Mesendoderm (in vitro differentiated cells): ENCODE measurements around the gene KRT31.
"Not testable (repeated sequence)": the region's sequence is repeated elsewhere in the genome, so short reads cannot be mapped to it uniquely, and the experiment has no call there.

Experiments
- DNase-seq: peaks from one replicate; pipeline ENCODE4 v3.0.0; 2013
- H2AK5ac ChIP-seq: 2 replicates; pipeline ENCODE4 v1.6.1; 2013; ENCODE audit warnings: low read length, inconsistent platforms
- H2BK120ac ChIP-seq: 2 replicates; pipeline ENCODE4 v1.6.1; 2013; ENCODE audit warnings: low read depth, mild to moderate bottlenecking, low read length, moderate library complexity, mixed read lengths
- H2BK15ac ChIP-seq: replicated peaks from 2 replicates; pipeline ENCODE4 v1.6.1; 2013; ENCODE audit warnings: low read depth, mild to moderate bottlenecking, moderate library complexity
- H2BK5ac ChIP-seq: 2 replicates; pipeline ENCODE4 v1.6.1; 2013; ENCODE audit warnings: low read length, inconsistent platforms
- H3K18ac ChIP-seq: 2 replicates; pipeline ENCODE4 v1.6.1; 2013; ENCODE audit warnings: mild to moderate bottlenecking, low read length, mixed read lengths
- H3K23ac ChIP-seq: one replicate; pipeline ENCODE4 v1.6.1; 2013; ENCODE audit warnings: low read length
- H3K27ac ChIP-seq: 2 replicates; pipeline ENCODE4 v1.5.1; 2013; ENCODE audit warnings: low read depth, mild to moderate bottlenecking, inconsistent platforms, low read length, moderate library complexity
- H3K27me3 ChIP-seq: 2 replicates; pipeline ENCODE4 v1.6.1; 2013; ENCODE audit warnings: low read length, control low read depth, mild to moderate bottlenecking, inconsistent platforms; ENCODE audit not compliant: insufficient read depth, poor library complexity
- H3K36me3 ChIP-seq: 2 replicates; pipeline ENCODE4 v1.6.1; 2013; ENCODE audit warnings: low read length, inconsistent platforms; ENCODE audit not compliant: control insufficient read depth, insufficient read depth
- H3K4ac ChIP-seq: one replicate; pipeline ENCODE4 v1.6.1; 2013; ENCODE audit warnings: low read depth, mild to moderate bottlenecking, low read length, moderate library complexity
- H3K4me1 ChIP-seq: 2 replicates; pipeline ENCODE4 v1.6.1; 2013; ENCODE audit warnings: low read depth, low read length, inconsistent platforms; ENCODE audit not compliant: control insufficient read depth
- H3K4me2 ChIP-seq: 2 replicates; pipeline ENCODE4 v1.6.1; 2013; ENCODE audit warnings: low read length
- H3K4me3 ChIP-seq: 2 replicates; pipeline ENCODE4 v1.5.1; 2013; ENCODE audit warnings: mild to moderate bottlenecking, low read length
- H3K56ac ChIP-seq: one replicate; pipeline ENCODE4 v1.6.1; 2013; ENCODE audit warnings: low read length
- H3K79me1 ChIP-seq: 2 replicates; pipeline ENCODE4 v1.6.1; 2013; ENCODE audit warnings: low read length, inconsistent platforms
- H3K79me2 ChIP-seq: 2 replicates; pipeline ENCODE4 v1.6.1; 2013; ENCODE audit warnings: mild to moderate bottlenecking, low read length; ENCODE audit not compliant: control insufficient read depth, insufficient read depth
- H3K9ac ChIP-seq: 2 replicates; pipeline ENCODE4 v1.6.1; 2013; ENCODE audit warnings: low read length, inconsistent platforms
- H4K5ac ChIP-seq: one replicate; pipeline ENCODE4 v1.6.1; 2013; ENCODE audit warnings: low read length
- H4K8ac ChIP-seq: one replicate; pipeline ENCODE4 v1.6.1; 2013; ENCODE audit warnings: low read depth, mild to moderate bottlenecking, control low read depth, low read length, moderate library complexity
- WGBS: extraction: QIAGEN DNeasy Blood & Tissue Kit; methylation state at CpG from one replicate; pipeline ENCODE4 v1.1.7; 2013; ENCODE audit warnings: low lambda C conversion rate, missing lambda C conversion rate; ENCODE audit not compliant: insufficient coverage; ENCODE audit errors: extremely low coverage; 5-methylcytosine and 5-hydroxymethylcytosine counted together

KRT31 gene

GRCh38 chr17:41383690-41384089 is 13.7 kb downstream of the KRT31 start:
- Histone ChIP-seq H3K79me1 (no peaks in the 10 kb centered on the region), H3K79me2 (no peaks in the 10 kb centered on the region), H2BK15ac (no peak overlapping the region), H2BK5ac (no peak overlapping the region), H3K23ac (no peak overlapping the region), H4K8ac (no peak overlapping the region), H3K18ac (no peak overlapping the region), H2AK5ac (no peak overlapping the region), H3K27me3 (no peaks in the 10 kb centered on the region), H3K36me3 (no peaks in the 10 kb centered on the region), H3K4me3 (no peak overlapping the region), H3K27ac (no peak overlapping the region), H3K9ac (no peak overlapping the region), H3K56ac (no peak overlapping the region), H3K4me2 (no peak overlapping the region), H4K5ac (no peak overlapping the region), H3K4ac (no peak overlapping the region), H3K4me1 (no peaks in the 10 kb centered on the region), H2BK120ac (no peak overlapping the region)
- WGBS = no CpG with 5 or more reads among the region's 1 CpG
- no peak for DNase-seq

- Histone ChIP-seq H3K18ac (no peak overlapping the region), H4K5ac (no peak overlapping the region), H2BK5ac (no peak overlapping the region), H3K4me1 (no peaks in the 10 kb centered on the region), H3K56ac (no peak overlapping the region), H2BK15ac (no peak overlapping the region), H3K4me2 (no peak overlapping the region), H3K27ac (no peak overlapping the region), H3K4ac (no peak overlapping the region), H3K23ac (no peak overlapping the region), H3K79me1 (no peaks in the 10 kb centered on the region), H3K36me3 (no peaks in the 10 kb centered on the region), H4K8ac (no peak overlapping the region), H2BK120ac (no peak overlapping the region), H3K79me2 (no peaks in the 10 kb centered on the region), H3K4me3 (no peak overlapping the region), H3K27me3 (no peaks in the 10 kb centered on the region), H2AK5ac (no peak overlapping the region), H3K9ac (no peak overlapping the region)
- no peak for DNase-seq
- WGBS = no CpG with 5 or more reads among the region's 1 CpG
Observed at GRCh38 chr17:41382394-41382793, 15.0 kb downstream of the KRT31 start.

DNA sequence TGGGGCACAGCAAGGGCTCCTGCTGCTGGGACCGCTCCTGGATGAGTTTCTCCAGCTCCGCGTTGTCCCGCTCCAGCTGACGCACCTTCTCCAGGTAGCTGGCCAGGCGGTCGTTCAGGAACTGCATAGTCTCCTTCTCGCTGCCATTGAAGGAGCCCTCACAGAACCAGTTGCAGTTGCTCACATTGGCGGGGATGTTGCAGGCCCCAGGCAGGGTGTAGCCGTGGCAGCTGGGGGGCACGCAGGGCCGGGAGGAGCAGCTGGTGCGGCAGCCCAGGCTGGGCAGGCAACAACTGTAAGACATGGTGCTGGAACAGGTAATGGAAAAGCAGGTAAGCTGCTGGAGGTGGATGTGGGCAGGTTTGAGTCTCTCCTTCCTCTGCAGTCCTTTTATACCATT is 15.5 kb downstream of the KRT31 start, which contains the start of gene KRT34:
Gene KRT34 (minus strand): TSS at position 364 of the 400 bp plus-strand sequence. CDS start 60 bp downstream, at position 304.
- not testable (repeated sequence) for H3K79me2 ChIP-seq, H2AK5ac ChIP-seq, H2BK120ac ChIP-seq, DNase-seq, H4K8ac ChIP-seq, H3K4me3 ChIP-seq, H3K18ac ChIP-seq, H3K4me2 ChIP-seq, H3K56ac ChIP-seq, H3K27ac ChIP-seq, H4K5ac ChIP-seq, H3K9ac ChIP-seq, H2BK15ac ChIP-seq, H2BK5ac ChIP-seq, H3K27me3 ChIP-seq, H3K36me3 ChIP-seq, H3K4ac ChIP-seq, H3K79me1 ChIP-seq, H3K23ac ChIP-seq, H3K4me1 ChIP-seq
- no CpG with 5 or more reads among the region's 13 CpGs for WGBS

DNA sequence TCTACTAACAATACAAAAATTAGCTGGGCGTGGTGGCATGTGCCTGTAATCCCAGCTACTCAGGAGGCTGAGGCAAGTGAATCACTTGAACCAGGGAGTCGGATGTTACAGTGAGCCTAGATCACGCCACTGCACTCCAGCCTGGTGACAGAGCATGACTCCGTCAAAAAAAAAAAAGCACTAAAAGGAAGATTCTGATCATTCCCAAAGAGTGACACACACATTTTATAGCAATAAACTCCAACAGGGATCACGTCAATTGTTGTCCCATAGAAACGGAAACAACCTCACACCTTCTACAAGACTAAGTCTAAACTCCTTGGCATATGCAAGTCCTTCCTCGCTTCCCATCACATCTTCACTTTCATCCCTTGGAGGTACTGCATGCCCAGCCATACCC is 17.3 kb downstream of the KRT31 start:
- not testable (repeated sequence) for DNase-seq, H3K23ac ChIP-seq, H2BK5ac ChIP-seq, H3K4me2 ChIP-seq, H3K56ac ChIP-seq, H3K9ac ChIP-seq, H3K36me3 ChIP-seq, H4K8ac ChIP-seq, H2BK15ac ChIP-seq, H3K27ac ChIP-seq, H3K79me1 ChIP-seq, H3K4me1 ChIP-seq, H3K27me3 ChIP-seq, H3K79me2 ChIP-seq, H2AK5ac ChIP-seq, H4K5ac ChIP-seq, H3K4ac ChIP-seq, H3K18ac ChIP-seq, H2BK120ac ChIP-seq, H3K4me3 ChIP-seq
- WGBS = no CpG with 5 or more reads among the region's 7 CpGs

- Histone ChIP-seq H3K79me1 (no peaks in the 10 kb centered on the region), H2BK5ac (no peak overlapping the region), H3K4me3 (no peak overlapping the region), H4K5ac (no peak overlapping the region), H2BK15ac (no peak overlapping the region), H3K23ac (no peak overlapping the region), H3K56ac (no peak overlapping the region), H3K4ac (no peak overlapping the region), H3K18ac (no peak overlapping the region), H3K79me2 (no peaks in the 10 kb centered on the region), H3K27me3 (no peaks in the 10 kb centered on the region), H4K8ac (no peak overlapping the region), H2BK120ac (no peak overlapping the region), H3K4me2 (no peak overlapping the region), H3K4me1 (no peaks in the 10 kb centered on the region), H3K27ac (no peak overlapping the region), H3K36me3 (no peaks in the 10 kb centered on the region), H3K9ac (no peak overlapping the region), H2AK5ac (no peak overlapping the region)
- DNase-seq = no peak
- WGBS = no CpG with 5 or more reads among the region's 2 CpGs
Observed at GRCh38 chr17:41377546-41377945, 19.9 kb downstream of the KRT31 start.

- no peak within 1 kb of the TSS for H3K56ac ChIP-seq
- no peaks in the 10 kb centered on the region for H3K79me1 ChIP-seq
- no peak within 1 kb of the TSS for H3K4me3 ChIP-seq
- H4K5ac ChIP-seq = no peak within 1 kb of the TSS
- H3K79me2 ChIP-seq = no peaks in the 10 kb centered on the region
- no peak within 1 kb of the TSS for H2BK15ac ChIP-seq
- no peaks in the 10 kb centered on the region for H3K4me1 ChIP-seq
- no peak within 1 kb of the TSS for H3K4ac ChIP-seq
- H2BK5ac ChIP-seq = no peak within 1 kb of the TSS
- H3K9ac ChIP-seq = no peak within 1 kb of the TSS
- no peak within 1 kb of the TSS for H4K8ac ChIP-seq
- WGBS = no CpG with 5 or more reads among the region's 1 CpG
- no peak within 1 kb of the TSS for H3K18ac ChIP-seq
- no peak within 1 kb of the TSS for H3K4me2 ChIP-seq
- H2AK5ac ChIP-seq = no peak within 1 kb of the TSS
- H3K27me3 ChIP-seq = no peaks in the 10 kb centered on the region
- no peaks in the 10 kb centered on the region for H3K36me3 ChIP-seq
- no peak within 1 kb of the TSS for H3K27ac ChIP-seq
- no peak within 1 kb of the TSS for H2BK120ac ChIP-seq
- no peak within 1 kb of the TSS for H3K23ac ChIP-seq
- DNase-seq = no peak
Observed at GRCh38 chr17:41369713-41370112, 27.7 kb downstream of the KRT31 start, which contains the start of gene KRT33B. TSS of gene KRT33B (minus strand) at chr17:41369813. CDS start at chr17:41369750, 63 bp downstream.
